NK-92 (cell line): ENCODE data around the gene SAP25.
"Not testable (repeated sequence)": the region's sequence is repeated elsewhere in the genome, so short reads cannot be mapped to it uniquely, and the experiment has no call there.

Experiments
- DNase-seq: peaks from one replicate; lab custom pipeline; 2025; ENCODE audit not compliant: unreplicated experiment; lab: John Stamatoyannopoulos, UW

Gene SAP25

DNA sequence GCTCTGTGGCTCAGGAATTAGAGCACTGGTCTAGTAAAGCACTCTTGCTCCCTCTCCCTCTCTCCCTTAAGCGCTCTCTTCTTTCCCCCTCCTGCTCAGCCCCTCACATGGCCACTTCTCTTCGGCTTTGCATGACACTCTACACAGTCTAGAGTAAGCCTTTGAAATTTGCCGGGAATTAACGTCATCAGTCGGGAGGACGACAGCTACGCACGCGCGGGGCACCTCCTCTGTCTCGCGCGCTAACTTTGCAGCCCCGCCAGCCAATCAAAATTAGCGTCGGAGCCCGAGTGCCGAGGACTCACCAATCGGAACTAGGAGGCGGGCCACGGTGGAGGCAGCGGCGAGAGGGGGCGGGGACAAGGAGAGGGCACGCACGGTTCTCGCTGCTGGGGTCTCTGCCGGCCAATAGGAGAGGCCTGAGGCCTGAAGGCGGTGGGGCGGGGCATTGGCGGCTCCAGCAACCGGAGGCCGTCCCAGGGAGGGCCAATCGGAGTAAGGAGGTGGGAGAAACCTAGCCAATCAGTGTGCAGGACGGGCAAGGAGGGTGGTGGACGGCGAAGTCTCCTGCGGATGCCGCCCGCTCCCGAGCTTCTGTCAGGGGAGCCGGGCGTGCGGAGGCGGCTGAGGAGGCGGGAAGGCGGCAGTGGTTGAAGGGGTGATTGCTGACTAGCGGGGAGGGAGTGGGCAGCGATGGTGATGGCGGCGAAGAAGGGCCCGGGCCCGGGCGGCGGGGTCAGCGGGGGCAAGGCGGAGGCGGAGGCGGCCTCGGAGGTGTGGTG lies 34.9 kb downstream of the SAP25 start, which contains the start of gene AGFG2:
AGFG2 (plus strand) TSS at position 550 of the 782 bp plus-strand sequence; CDS start at position 694, 144 bp downstream.
- DNase-seq, result peak; percentile 99

DNA sequence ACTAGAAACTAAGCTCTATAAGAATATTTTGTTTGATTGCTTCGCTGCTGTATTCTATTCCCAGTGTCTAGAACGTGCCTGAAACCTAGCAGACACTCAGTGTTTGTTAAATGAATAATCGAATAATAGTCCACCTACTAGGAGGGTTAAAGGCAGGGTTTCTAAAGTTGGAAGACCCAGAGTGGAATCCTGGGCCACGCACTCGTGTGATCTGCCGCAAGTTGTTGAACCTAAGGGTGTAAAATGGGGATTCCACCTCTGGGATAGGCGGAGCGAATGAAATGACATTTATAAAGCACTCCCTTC lies 35.4 kb downstream of the SAP25 start:
- no peak for DNase-seq

DNA sequence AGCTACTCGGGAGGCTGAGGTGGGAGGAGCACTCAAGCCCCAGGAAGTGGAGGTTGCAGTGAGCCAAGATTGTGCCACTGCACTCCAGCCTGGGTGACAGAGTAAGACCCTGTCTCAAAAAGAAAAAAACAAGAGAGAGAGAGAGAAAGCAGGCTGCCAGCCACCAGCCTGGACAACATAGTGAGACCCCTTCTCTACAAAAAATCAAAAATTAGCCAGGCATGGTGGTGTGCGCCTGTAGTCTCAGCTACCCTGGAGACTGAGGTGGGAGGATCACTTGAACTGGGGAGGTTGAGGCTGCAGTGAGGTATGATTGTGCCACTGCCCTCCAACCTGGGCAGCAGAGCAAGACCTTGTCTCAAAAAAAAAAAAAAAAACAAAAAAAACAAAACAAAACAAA lies 37.0 kb downstream of the SAP25 start:
- DNase-seq, result not testable (repeated sequence)

DNA sequence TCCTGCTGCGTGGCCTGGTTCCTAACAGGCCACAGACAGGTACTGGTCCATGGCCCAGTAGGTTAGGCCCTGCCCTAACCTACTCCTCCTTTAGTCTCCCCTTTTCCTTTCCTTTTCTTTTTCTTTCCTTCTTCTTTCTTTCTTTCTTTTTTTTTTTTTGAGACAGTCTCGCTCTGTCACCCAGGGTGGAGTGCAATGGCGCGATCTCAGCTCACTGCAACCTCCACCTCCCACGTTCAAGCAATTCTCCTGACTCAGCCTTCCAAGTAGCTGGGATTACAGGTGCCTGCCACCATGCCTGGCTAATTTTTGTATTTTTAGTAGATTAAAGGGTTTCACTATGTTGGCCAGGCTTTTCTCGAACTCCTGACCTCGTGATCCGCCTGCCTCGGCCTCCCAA lies 37.7 kb downstream of the SAP25 start:
- not testable (repeated sequence) for DNase-seq

DNA sequence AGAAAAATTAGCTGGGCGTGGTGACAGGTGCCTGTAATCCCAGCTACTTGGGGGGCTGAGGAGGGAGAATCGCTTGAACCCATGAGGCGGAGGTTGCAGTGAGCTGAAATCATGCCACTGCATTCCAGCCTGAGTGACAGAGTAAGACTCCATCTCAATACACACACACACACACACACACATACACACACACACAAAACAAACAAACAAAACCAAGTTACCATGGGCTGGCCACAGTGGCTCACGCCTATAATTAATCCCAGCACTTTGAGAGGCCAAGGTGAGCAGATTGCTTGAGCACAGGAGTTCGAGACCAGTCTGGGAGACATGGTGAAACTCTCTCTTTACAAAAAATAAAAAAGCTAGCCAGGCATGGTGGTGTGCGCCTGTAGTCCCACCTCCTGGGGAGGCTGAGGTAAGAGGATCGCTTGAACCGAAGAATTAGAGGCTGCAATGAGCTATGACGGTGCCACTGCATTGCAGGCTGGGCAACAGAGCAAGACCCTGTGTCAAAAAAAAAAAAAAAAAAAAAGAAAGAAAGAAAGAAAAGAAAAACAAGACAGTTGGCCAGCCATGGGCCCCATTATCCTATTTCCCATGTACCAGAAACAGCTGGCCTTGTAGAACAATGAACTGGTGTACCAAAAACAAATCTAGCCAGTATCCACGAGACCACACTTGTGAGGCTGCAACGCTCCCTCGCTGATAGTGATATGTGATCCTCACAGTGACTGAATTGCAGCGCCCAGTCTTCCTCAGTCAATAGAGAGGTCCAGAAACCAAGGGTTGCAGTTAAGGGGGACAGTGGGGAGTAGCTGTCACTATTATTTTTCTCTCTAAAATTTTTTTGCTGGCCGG lies 41.3 kb downstream of the SAP25 start:
- DNase-seq, result no peak

DNA sequence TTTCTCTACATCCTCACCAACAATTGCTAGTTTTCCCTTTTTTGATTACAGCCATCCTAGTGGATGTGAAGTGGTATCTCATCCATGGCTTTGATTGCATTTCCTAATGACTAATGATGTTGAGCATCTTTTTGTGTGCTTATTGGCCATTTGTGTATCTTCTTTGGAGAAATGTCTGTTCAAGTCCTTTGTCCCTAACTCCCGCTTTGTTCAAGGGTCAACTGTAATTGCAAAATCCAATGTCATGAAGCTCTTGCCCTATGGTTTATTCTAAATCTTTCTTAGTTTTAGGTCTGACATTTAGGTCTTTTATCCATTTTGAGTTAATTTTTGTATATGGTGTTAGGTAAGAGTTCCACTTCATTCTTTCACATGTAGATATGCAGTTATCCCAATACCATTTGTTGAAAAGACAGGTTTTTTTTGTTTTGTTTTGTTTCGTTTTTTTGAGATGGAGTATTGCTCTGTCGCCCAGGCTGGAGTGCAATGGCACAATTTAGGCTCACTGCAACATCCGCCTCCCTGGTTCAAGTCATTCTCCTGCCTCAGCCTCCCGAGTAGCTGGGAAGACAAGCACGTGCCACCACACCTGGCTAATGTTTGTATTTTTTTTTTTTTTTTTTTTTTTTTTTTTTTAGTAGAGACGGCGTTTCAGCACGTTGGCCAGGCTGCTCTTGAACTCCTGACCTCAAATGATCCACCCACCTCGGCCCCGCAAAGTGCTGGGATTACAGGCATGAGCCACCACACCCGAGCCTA lies 45.4 kb downstream of the SAP25 start:
- DNase-seq, result not testable (repeated sequence)

DNA sequence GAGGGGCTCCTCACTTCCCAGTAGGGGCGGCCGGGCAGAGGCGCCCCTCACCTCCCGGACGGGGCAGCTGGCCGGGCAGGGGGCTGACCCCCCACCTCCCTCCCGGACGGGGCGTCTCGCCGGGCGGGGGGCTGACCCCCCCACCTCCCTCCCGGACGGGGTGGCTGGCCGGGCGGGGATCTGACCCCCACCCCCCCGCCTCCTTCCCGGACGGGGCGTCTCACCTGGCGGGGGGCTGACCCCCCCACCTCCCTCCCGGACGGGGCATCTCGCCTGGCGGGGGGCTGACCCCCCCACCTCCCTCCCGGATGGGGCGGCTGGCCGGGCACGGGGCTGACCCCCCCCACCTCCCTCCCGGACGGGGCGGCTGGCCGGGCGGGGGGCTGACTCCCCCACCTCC lies 50.5 kb downstream of the SAP25 start:
- not testable (repeated sequence) for DNase-seq
